Stimulated activated naive CD8-positive, alpha-beta T cell treated with anti-CD3 and anti-CD28 coated beads, Interleukin-15, Interleukin-2, amounts not matched to agents 100 U/mL and 50 U/mL, for 24 hours (primary cell): ENCODE measurements around the gene NTMT1.
A peak's percentile ranks its signal among the peaks of the same experiment; 100 is the strongest.

ENCODE experiments used
- ATAC-seq: fragments of 150-1000 bp; cut with Tn5 transposase; one replicate; pipeline ENCODE4 v1.10.0; 2021
- DNase-seq: peaks from one replicate; pipeline ENCODE4 v3.0.0; 2021

The NTMT1 gene

DNA sequence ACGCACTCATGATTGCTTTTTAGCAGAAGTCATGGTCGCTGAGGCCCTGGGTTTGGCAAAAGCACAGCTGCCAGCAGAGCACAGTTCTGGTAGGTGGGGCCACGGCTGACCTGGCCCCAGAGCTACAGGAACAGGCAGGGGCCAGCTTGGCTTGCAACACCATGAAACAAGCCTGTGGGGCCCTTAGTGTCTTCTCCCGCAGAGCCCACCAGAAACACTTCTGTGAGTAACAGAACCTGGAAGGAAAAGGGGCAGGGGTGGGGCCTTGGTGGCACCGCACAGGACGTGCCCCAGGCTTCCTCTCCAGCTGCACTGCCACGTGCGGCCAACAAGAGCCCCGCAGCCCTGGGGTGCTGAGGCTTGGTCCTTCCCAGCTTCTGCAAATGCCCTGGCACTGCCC is 11.1 kb downstream of the NTMT1 start:
- ATAC-seq (no peak), DNase-seq (no peak)

GRCh38 chr9:129637673-129638439 is 11.9 kb downstream of the NTMT1 start:
- DNase-seq (no peak), ATAC-seq (no peak)

DNA sequence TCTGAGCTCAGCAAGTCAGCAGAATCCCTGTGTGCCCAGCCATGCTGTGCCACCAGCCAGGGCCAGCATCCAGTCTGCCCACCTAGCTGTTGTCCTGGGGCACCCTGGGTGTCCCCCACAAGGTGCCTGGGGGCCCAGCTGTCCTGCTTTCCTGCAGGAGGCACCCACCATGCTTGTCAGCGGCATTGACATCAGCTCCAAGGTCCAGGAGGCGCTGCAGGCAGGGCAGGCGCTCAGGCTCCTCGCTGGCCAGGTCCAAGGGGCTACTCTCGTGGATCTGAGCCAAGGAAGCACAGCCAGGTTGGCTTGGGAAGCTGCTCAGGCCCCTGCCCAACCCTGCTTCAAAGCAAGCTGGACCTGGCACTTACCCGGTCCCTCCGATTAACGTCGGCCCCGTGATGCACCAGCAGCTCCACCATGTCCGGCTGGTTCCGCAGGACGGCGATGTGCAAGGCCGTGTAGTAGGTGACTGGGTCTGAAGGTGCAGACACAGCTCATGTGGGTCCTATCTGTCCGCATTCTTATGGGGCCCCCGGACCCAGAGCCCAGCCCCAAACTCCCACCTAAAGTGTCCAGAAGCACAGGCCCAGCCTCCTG is 13.2 kb downstream of the NTMT1 start:
- DNase-seq (no peak), ATAC-seq (no peak)

DNA sequence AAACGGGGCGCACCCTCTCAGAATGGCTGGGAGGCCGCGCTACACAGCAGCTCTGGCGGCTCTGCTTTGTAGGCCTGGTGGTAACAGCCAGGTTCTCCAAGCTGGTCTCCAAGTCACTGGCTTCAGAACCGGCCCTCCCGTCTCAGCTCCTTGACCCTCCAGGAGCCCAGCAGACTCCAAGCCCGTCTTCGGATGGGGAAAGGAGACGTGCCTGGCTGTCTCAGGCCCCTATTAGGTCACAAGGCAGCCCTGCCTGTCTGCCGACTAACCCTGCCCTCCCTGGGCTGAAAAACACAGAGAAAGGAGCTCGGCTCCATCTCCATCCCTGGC is 13.8 kb downstream of the NTMT1 start:
- DNase-seq = no peak
- ATAC-seq = no peak

- no peak for DNase-seq
- no peak for ATAC-seq
Observed at GRCh38 chr9:129640086-129640870, 14.3 kb downstream of the NTMT1 start.

DNA sequence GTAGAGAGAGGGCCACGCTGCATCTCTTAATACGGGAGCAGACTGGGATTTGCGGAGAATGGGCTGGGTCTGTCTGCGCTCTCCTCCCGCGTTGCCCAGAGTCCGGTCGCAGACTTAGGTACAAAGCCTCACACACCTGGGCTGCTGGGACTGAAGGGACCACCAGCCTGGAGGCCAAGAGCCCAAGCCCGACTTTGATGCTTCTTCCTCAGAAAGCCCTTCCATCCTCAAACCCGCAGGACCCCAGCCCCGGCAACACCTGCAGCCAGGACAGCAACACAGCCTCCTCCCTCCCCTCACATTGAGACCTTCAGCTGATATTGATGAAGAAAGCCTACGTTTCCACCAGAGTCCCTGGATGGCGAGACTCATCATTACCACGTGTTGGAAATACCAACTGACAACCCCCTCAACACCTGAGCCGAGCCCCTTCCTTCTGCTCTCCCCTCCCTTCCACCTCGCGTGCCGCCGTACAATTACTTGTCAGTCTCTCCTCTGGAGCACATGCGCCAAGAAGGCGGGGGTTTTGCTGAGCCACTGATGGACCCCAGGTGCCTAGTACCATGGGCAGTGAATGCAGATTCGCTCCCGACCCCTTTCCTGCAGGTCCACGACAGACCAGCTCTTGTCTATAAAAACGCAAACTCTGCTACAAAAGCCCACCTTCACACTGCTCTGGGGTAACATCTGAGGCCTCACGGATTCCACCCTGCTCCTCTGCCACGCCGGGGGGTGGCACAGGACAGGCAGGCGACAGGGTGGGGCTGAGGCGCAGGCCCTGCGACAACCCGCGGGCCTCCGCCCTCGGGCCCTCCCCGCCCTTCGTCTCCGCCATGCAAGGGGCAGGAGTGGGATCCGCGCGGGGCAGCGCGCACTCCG is 15.1 kb downstream of the NTMT1 start:
- peak; percentile 34 for DNase-seq
- ATAC-seq = peak; percentile 0

- DNase-seq = peak; percentile 100
- peak; percentile 97 for ATAC-seq
Observed at GRCh38 chr9:129641750-129642585, 16.0 kb downstream of the NTMT1 start, which contains the start of gene ASB6. ASB6 (minus strand) TSS chr9:129642151; CDS start chr9:129641999, 152 bp downstream.

GRCh38 chr9:129643706-129644105 is 17.7 kb downstream of the NTMT1 start:
- ATAC-seq (no peak), DNase-seq (no peak)

DNA sequence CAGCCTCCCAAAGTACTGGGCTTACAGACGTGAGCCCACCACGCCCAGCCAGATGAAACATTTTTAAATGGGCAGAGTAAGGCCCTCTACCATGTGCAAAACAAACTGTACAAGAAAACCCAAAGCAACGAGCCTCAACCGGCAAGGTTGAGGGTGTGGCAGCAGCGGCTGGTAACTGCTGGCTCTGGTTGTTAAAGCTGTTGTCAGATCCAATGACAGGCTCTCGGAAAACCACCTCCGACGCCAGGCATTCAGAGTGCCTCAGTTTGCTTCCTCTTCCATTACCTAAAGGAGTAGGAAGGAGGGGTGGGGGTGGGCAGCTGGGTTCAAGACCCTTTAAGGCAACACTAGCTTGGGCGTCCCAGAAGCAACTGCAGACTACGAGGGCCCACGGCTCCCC is 18.4 kb downstream of the NTMT1 start:
- ATAC-seq (no peak), DNase-seq (no peak)

DNA sequence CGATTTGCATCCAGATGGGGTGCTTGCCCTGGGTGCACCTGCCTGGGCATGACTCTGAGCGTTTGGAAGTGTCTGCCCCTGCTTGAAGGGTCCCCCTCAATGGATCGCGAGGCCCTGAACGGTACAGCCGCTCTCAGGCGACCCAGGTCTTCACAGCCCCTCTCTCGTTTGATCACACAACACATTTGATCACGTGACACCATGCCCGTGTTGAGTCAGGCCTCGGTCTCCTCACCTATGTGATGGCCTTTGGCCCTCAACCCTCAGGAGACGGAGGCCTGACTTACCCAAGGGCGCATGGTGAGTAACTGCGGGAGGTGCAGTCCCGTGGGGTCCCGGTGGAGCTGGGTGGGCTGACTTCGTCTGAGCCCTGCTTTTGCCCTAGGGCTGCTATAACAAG is 18.9 kb downstream of the NTMT1 start:
- ATAC-seq = no peak
- no peak for DNase-seq

GRCh38 chr9:129646252-129646651 is 20.3 kb downstream of the NTMT1 start:
- DNase-seq (no peak), ATAC-seq (no peak)

- ATAC-seq (no peak), DNase-seq (no peak)
Observed at GRCh38 chr9:129646654-129647053, 20.7 kb downstream of the NTMT1 start.

- ATAC-seq = no peak
- DNase-seq = no peak
Observed at GRCh38 chr9:129647635-129648034, 21.7 kb downstream of the NTMT1 start.

GRCh38 chr9:129648092-129648763 is 22.3 kb downstream of the NTMT1 start:
- DNase-seq (no peak), ATAC-seq (no peak)

DNA sequence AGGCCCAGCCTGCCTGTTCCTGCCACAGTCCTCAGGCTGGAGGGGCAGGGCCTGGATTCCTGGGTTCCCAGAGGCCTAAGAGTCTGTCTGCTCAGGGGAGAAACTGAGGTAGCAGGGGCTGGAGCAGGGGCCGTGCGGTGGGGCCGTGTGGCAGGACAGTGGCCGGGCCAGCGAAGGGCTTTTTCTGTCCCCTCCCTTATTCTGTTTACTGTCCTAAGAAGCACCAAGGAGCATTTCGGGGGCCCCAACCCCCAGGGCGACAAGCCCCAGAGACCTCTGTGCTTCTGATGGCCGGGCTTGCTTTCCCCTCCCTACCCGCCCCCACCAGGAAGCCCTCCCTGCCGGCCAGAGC is 22.8 kb downstream of the NTMT1 start:
- no peak for DNase-seq
- ATAC-seq = no peak

GRCh38 chr9:129649726-129650679 is 24.0 kb downstream of the NTMT1 start:
- no peak for ATAC-seq
- DNase-seq = no peak

GRCh38 chr9:129650680-129651235 is 24.8 kb downstream of the NTMT1 start:
- ATAC-seq (no peak), DNase-seq (no peak)

- no peak for ATAC-seq
- no peak for DNase-seq
Observed at GRCh38 chr9:129653823-129654553, 28.0 kb downstream of the NTMT1 start.
